Liver (tissue), 9 donors: ENCODE data around the gene RAPGEF4. TPM values are rescaled to one million over a fixed set of nuclear protein-coding genes. Genes with fewer than 3 reads are reported as not detected.

Source experiments
- DNase-seq: peaks from one replicate; pipeline ENCODE4 v3.0.0-alpha.2; 2017; ENCODE audit warnings: low spot score
- H3K27ac ChIP-seq, 2 donors: one replicate each; pipeline ENCODE4 v1.7.0; 2013; ENCODE audit warnings: inconsistent platforms in 2 of 2, low read length in 2 of 2, control low read depth in 1 of 2, low read depth in 1 of 2, mild to moderate bottlenecking in 1 of 2
- H3K27me3 ChIP-seq, 4 donors: one replicate each; pipeline versions ENCODE4 v1.6.1 to v1.7.0; 2013; ENCODE audit warnings: low read length in 3 of 4, inconsistent platforms in 1 of 4, mild to moderate bottlenecking in 1 of 4, moderate library complexity in 1 of 4; ENCODE audit not compliant: control insufficient read depth in 4 of 4, insufficient read depth in 4 of 4
- H3K36me3 ChIP-seq, 4 donors: one replicate each; pipeline versions ENCODE4 v1.6.1 to v1.7.0; 2013; ENCODE audit warnings: low read length in 3 of 4, mild to moderate bottlenecking in 3 of 4, low read depth in 1 of 4, moderate library complexity in 1 of 4; ENCODE audit not compliant: control insufficient read depth in 4 of 4, insufficient read depth in 3 of 4
- H3K4me1 ChIP-seq, 4 donors: one replicate each; pipeline versions ENCODE4 v1.6.1 to v1.7.0; 2013; ENCODE audit warnings: low read length in 3 of 4, mild to moderate bottlenecking in 3 of 4, moderate library complexity in 1 of 4; ENCODE audit not compliant: control insufficient read depth in 4 of 4, insufficient read depth in 4 of 4
- H3K4me3 ChIP-seq, 3 donors: one replicate each; pipeline versions ENCODE4 v1.6.1 to v1.7.0; 2013; ENCODE audit warnings: low read length in 3 of 3, control low read depth in 1 of 3, low read depth in 1 of 3, mild to moderate bottlenecking in 1 of 3
- H3K9ac ChIP-seq, 2 donors: one replicate each; pipeline ENCODE4 v1.7.0; 2013; ENCODE audit warnings: low read length in 2 of 2, mild to moderate bottlenecking in 2 of 2, moderate library complexity in 2 of 2, control low read depth in 1 of 2, low read depth in 1 of 2
- H3K9me3 ChIP-seq, 4 donors: one replicate each; pipeline versions ENCODE4 v1.6.1 to v1.7.0; 2013; ENCODE audit warnings: low read length in 3 of 4; ENCODE audit not compliant: control insufficient read depth in 4 of 4
- ATF3 ChIP-seq: IDR thresholded peaks from 2 replicates; pipeline ENCODE4 v1.6.1; 2016; ENCODE audit warnings: antibody characterized with exemption
- CTCF ChIP-seq: fragments of 150-350 bp; IDR thresholded peaks from 2 replicates; pipeline ENCODE4 v1.5.1; 2017; ENCODE audit warnings: improper control_type of control experiment, low read depth, low read length; ENCODE audit not compliant: missing input control
- EGR1 ChIP-seq, 2 donors: IDR thresholded peaks; 2 replicates each; pipeline ENCODE4 v1.6.1; 2016 to 2018; ENCODE audit warnings: antibody characterized with exemption in 2 of 2, low read depth in 2 of 2
- FOXA1 ChIP-seq: IDR thresholded peaks from 2 replicates; pipeline ENCODE4 v1.6.1; 2016; ENCODE audit warnings: antibody characterized with exemption
- HNF4A ChIP-seq, 2 donors: conservative IDR thresholded peaks; 2 replicates each; pipeline ENCODE4 v1.6.1; 2016; ENCODE audit warnings: antibody characterized with exemption in 2 of 2, mild to moderate bottlenecking in 2 of 2
- HNF4G ChIP-seq: IDR thresholded peaks from 2 replicates; pipeline ENCODE4 v1.6.1; 2016; ENCODE audit warnings: antibody characterized with exemption
- JUND ChIP-seq, 2 donors: IDR thresholded peaks; 2 replicates each; pipeline ENCODE4 v1.6.1; 2016; ENCODE audit warnings: antibody characterized with exemption in 2 of 2
- NR2F2 ChIP-seq: IDR thresholded peaks from 2 replicates; pipeline ENCODE4 v1.6.1; 2016; ENCODE audit warnings: antibody characterized with exemption
- RAD21 ChIP-seq, 2 donors: IDR thresholded peaks; 2 replicates each; pipeline ENCODE4 v1.6.1; 2016; ENCODE audit warnings: antibody characterized with exemption in 2 of 2, mild to moderate bottlenecking in 2 of 2
- REST ChIP-seq: IDR thresholded peaks from 2 replicates; pipeline ENCODE4 v1.6.1; 2016; ENCODE audit warnings: antibody characterized with exemption, mild to moderate bottlenecking
- RXRA ChIP-seq, 2 donors: IDR thresholded peaks; 2 replicates each; pipeline ENCODE4 v1.6.1; 2017 to 2018; ENCODE audit warnings: antibody characterized with exemption in 2 of 2, mild to moderate bottlenecking in 1 of 2
- TAF1 ChIP-seq: conservative IDR thresholded peaks from 2 replicates; pipeline ENCODE4 v1.6.1; 2016; ENCODE audit warnings: antibody characterized with exemption, mild to moderate bottlenecking
- YY1 ChIP-seq: IDR thresholded peaks from 2 replicates; pipeline ENCODE4 v1.6.1; 2016; ENCODE audit warnings: antibody characterized with exemption, mild to moderate bottlenecking
- ZBTB33 ChIP-seq: IDR thresholded peaks from 2 replicates; pipeline ENCODE4 v1.6.1; 2016; ENCODE audit warnings: antibody characterized with exemption
- WGBS: extraction: QIAGEN DNeasy Blood & Tissue Kit; methylation state at CpG from one replicate; pipeline ENCODE4 v1.1.7; 2013; 5-methylcytosine and 5-hydroxymethylcytosine counted together
- polyA plus RNA-seq, 2 donors: library from polyadenylated mRNA; stranded (reverse) in 1 of 2; unstranded in 1 of 2; fragments of 200-250 nt in 1 of 2; fragments of >200 nt in 1 of 2; fragmentation: Nextera tagmentation in 1 of 2; extraction: Ambion mirVana in 1 of 2; gene quantifications; one replicate each; pipeline versions ENCODE4 v1.2.1 to v1.2.3, GENCODE V29; 2013 to 2015
- total RNA-seq, 2 donors: library from RNA; depleted of rRNA; stranded (reverse); fragments of >200 nt; gene quantifications; one replicate each; pipeline ENCODE4 v1.2.3, GENCODE V29; 2014
- TF ChIP-seq, protein P1 (sequence below): IDR thresholded peaks from 2 replicates; pipeline ENCODE4 v1.6.1; 2016; ENCODE audit warnings: antibody characterized with exemption
- donor health status: healthy.
- donor health status: healthy.
- donor health status: healthy.
- donor health status: healthy.
- donor health status: healthy.

Gene RAPGEF4
- total and polyA plus RNA-seq, 4 donors: 1.5 to 18.2 (median 8.3) TPM

- Histone ChIP-seq H3K27ac (no peak overlapping the region), H3K36me3 (no peaks in the 10 kb centered on the region), H3K27me3 (no peaks in the 10 kb centered on the region), H3K9ac (no peak overlapping the region), H3K4me1 (peaks cover 0 to 16% (median 4%) of the 10 kb centered on the region in 4 donors), H3K4me3 (no peak overlapping the region), H3K9me3 (no peaks in the 10 kb centered on the region)
- 95% methylated on average over 3 of the region's 3 CpGs for whole genome bisulfite sequencing
- no peak for DNase-seq
- TF ChIP-seq, protein P1, sequence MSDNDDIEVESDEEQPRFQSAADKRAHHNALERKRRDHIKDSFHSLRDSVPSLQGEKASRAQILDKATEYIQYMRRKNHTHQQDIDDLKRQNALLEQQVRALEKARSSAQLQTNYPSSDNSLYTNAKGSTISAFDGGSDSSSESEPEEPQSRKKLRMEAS: no peak
Measured at GRCh38 chr2:173054466-173054865, 318.8 kb downstream of the RAPGEF4 start.

GRCh38 chr2:173056705-173057364 is 321.2 kb downstream of the RAPGEF4 start:
- TF ChIP-seq CTCF (no peak), JUND (IDR thresholded peaks at IDR 0.05) (no peak), RXRA (IDR thresholded peaks at IDR 0.05) (no peak), HNF4A (conservative IDR thresholded peaks at IDR 0.05) (no peak), RAD21 (IDR thresholded peaks at IDR 0.05) (no peak), TAF1 (no peak), EGR1 (IDR thresholded peaks at IDR 0.05; ENCODE audit: low read depth in 2 of 2) (no peak), ZBTB33 (no peak), FOXA1 (no peak), HNF4G (no peak), ATF3 (no peak), YY1 (no peak)
- TF ChIP-seq, protein P1: no peak
- no peak overlapping the region for H3K9ac ChIP-seq
- H3K27me3 ChIP-seq: no peaks in the 10 kb centered on the region
- no peaks in the 10 kb centered on the region for H3K9me3 ChIP-seq
- no peak overlapping the region for H3K27ac ChIP-seq
- no peak for DNase-seq
- 86% methylated on average over 4 of the region's 4 CpGs for WGBS
- H3K4me3 ChIP-seq: no peak overlapping the region
- H3K4me1 ChIP-seq: peaks cover 3 to 14% (median 9%) of the 10 kb centered on the region in 4 donors
- no peaks in the 10 kb centered on the region for H3K36me3 ChIP-seq

- no peak for DNase-seq
- Histone ChIP-seq H3K36me3 (no peaks in the 10 kb centered on the region), H3K9me3 (no peaks in the 10 kb centered on the region), H3K4me1 (peaks cover 3 to 14% (median 9%) of the 10 kb centered on the region in 4 donors), H3K27ac (no peak overlapping the region), H3K4me3 (no peak overlapping the region), H3K27me3 (no peaks in the 10 kb centered on the region), H3K9ac (no peak overlapping the region)
- TF ChIP-seq RXRA (IDR thresholded peaks at IDR 0.05) (no peak), NR2F2 (no peak), ATF3 (no peak), REST (no peak), FOXA1 (no peak), JUND (IDR thresholded peaks at IDR 0.05) (no peak)
Measured at GRCh38 chr2:173058097-173058496, 322.5 kb downstream of the RAPGEF4 start.
